GM19328 (cell line): ENCODE data around the gene ECE1.

ENCODE experiments used
- ATAC-seq: cut with Tn5 transposase; IDR thresholded peaks from one replicate; pipeline ENCODE4 v1.9.1; 2021; ENCODE audit warnings: mild to moderate bottlenecking, moderate library complexity; ENCODE audit not compliant: unreplicated experiment

Gene ECE1

DNA sequence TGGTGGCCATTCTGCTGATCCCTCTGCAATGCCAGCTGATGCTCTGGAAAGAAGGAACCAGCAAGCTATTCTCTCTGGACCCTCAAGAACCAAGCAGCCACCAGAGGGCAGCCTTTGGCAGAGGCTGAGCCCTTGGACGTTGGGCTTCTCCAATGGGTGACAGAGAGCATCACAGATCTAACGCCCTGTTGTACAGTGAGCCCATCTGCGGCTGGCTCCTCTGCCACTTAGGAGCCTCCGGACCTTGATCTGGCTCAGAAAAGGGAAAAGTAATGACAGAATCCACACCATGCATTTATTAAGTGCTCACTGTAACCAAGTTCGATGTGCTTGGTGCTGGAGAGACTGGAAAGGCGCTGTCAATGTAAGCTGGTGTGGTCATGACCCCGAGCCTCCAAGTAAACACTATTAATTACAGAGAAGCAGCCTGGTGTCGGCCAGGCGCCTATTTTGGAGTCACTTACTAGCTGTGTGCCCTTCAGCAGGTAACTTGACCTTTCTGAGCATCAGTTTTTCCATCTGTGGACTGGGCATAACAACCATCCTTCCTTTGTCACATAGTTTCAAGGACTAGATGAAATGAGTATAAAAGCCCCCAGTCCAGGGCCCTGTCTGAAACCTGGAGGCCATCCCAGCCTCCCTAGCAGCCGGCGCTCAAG, 34.9 kb downstream of the ECE1 start:
- no peak for ATAC-seq

- no peak for ATAC-seq
Measured at GRCh38 chr1:21254335-21254951, 35.8 kb downstream of the ECE1 start.

DNA sequence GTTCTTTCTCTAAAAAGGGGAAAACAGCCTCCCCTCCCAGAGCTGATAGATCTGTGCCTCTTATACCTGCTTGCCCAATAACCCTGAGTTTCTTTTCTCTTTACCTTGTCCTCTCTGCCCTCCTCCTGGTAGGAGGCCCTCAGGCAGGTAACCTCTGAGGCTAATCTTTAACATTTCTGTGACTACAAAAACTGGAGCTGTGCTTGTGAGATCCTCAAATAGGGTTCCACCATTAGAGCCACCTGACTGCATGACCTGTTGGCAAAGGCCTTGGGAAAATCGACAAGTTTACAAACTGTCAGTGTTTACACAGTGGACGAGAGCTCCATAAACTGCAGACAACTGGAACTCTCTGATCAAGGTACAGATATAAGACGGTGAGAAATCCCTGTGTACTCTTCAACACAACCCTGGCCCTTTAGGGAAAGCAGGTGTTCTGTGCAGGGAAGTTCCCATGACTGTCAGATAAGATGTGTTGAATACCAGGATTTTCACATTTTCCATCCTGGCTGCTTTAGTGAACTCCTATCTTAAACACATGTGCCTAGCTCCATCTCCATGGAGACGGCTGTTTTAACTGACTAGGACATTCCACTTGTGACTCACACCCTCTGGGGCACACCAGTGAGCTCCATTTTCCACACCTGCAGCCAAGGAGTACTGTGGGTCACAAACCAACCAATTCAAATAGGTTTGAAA, 38.3 kb downstream of the ECE1 start:
- ATAC-seq = no peak

DNA sequence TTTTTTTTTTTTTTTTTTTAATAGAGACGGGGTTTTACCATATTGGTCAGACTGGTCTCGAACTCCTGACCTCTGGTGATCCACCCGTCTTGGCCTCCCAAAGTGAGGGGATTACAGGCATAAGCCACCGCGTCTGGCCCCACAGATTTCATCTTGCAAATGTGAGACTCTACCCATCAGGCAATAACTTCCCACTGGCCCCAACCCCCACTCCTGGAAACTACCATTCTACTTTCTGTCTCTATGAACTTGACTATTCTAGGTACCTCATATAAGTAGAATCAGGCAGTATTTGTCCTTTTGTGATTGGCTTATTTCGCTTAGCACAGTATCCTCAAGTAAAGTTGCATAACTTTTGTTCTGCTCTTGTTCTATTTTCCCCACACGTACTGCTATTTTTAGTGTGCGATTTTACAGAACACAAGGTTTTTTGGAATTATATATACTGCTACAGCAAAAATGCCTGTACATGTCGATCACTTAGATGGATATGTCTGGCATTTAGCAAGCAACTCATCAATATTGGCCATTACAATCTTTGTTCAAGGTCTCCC, 40.2 kb downstream of the ECE1 start:
- ATAC-seq = no peak

- no peak for ATAC-seq
Measured at GRCh38 chr1:21247892-21248715, 42.2 kb downstream of the ECE1 start.

DNA sequence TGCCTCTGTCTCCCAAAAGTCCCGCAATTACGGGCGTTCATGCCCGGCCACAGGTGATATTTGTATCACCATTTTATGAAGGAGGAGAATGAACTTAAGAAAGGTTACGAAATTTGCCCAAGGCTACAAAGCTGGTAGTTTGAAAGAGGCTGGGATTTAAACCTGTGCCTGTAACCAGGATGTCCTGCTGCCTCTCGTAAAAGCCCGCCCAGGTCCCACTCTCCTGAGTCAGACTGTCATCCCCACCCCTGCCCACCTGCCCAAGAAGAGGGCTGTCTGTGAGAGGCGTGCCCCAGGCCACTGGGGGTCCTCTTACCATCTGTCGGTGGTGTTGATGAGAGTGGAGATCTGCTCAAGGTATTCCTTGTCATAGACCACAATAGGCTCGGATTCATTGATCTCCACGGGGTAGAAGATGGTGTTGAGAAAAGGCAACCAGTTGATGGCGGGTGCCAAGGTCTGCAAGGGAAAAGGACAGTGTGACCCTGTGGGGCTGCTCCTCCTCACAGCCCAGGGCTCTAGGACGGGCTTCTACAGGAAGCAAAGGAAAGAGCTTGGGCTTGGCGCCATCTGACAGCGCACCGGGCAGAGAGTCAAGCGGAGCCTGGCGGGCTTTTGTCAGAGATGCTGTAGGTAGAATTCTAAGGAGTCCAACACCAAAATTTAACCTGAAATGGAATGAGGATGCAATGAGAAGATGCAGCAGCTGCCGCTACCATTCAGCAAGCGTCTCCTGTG, 43.2 kb downstream of the ECE1 start:
- no peak for ATAC-seq

- ATAC-seq = no peak
Measured at GRCh38 chr1:21245688-21246229, 44.5 kb downstream of the ECE1 start.

DNA sequence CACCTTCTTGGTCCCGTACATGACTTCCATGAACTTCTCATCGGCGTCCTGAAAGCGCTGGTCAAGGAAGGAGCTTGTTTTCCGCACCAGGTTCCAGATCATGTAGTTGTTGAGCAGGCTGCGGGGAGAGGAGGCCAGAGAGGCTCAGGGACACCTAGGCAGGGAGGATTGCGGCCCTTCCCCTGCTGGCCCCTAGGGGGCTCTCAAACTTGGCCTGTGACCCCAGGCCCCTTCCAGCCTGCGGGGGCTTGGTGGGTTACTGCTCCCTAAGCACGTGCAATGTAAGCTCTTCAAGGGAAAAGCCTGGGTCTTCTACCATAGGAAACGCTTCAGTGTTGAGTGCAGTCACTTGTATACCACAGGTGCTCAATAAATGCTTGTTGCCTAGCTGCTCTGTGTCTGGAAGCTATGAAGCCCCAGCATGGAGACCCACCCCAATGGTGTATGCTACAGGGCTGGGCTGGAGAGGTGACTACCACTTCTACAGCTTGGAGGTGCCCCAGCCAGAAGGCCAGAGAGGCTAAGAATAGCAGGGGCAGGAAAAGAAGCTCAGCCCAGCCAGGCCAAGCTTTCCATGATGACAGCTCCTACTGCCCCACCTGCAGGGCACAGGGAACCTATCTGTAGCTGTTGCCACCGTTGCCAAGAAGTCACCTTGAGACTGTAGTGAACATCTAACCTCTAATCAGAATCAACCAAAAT, 45.1 kb downstream of the ECE1 start:
- ATAC-seq = no peak

GRCh38 chr1:21244154-21244553, 46.1 kb downstream of the ECE1 start:
- ATAC-seq = no peak

GRCh38 chr1:21242846-21243245, 47.4 kb downstream of the ECE1 start:
- ATAC-seq = no peak

- ATAC-seq = no peak
Measured at GRCh38 chr1:21241771-21242581, 48.3 kb downstream of the ECE1 start.

- no peak for ATAC-seq
Measured at GRCh38 chr1:21240706-21241105, 49.6 kb downstream of the ECE1 start.

- no peak for ATAC-seq
Measured at GRCh38 chr1:21239221-21239620, 51.0 kb downstream of the ECE1 start.

GRCh38 chr1:21238141-21238800, 52.0 kb downstream of the ECE1 start:
- ATAC-seq = no peak

DNA sequence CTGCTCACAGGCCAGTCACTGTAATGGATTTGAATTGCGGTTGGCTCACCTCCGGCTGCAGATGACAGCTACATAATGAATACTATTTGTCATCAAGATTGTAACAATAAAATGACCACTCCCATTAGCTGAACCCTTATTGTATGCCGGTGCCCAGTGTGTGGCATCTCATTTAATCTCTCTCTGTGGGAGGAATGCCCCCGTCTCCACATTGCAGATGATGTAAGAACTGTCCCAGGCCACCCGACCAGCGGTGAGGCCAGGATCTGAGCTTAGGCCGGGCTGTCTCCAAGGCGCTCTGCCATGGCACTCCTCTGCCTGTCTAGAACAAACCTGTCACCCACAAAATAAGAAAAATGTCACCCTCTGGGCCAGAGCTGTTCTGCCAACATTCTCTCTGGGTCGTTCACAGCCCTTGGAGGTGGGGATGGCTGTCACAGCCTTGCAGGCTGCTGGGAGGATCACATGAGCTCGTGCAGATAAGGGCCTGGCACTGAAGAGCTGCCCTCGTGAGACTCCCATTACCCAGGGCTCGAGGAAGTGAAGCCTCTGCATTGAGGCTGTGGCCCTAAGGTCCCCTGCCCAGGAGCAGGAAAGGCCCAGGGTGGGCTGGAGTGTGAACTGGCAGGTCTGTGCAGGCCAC, 52.7 kb downstream of the ECE1 start:
- ATAC-seq = no peak

GRCh38 chr1:21236178-21236577, 54.1 kb downstream of the ECE1 start:
- ATAC-seq = no peak

GRCh38 chr1:21234779-21235178, 55.5 kb downstream of the ECE1 start:
- ATAC-seq = no peak

GRCh38 chr1:21233490-21233889, 56.8 kb downstream of the ECE1 start:
- ATAC-seq = no peak
